Adipocyte (in vitro differentiated cells): Measurements from ENCODE around the gene GNAO1.

Experiments used
- DNase-seq: peaks from one replicate; pipeline ENCODE4 v3.0.0-alpha.2; 2015; ENCODE audit warnings: low read depth
- H3K27me3 ChIP-seq: replicated peaks from 2 replicates; pipeline ENCODE4 v1.7.0; 2013; ENCODE audit warnings: mild to moderate bottlenecking, low read length, moderate library complexity; ENCODE audit not compliant: control insufficient read depth, insufficient read depth
- H3K36me3 ChIP-seq: 2 replicates; pipeline ENCODE4 v1.7.0; 2013; ENCODE audit warnings: low read length, mild to moderate bottlenecking, moderate library complexity; ENCODE audit not compliant: control insufficient read depth, insufficient read depth, severe bottlenecking
- H3K4me1 ChIP-seq: 2 replicates; pipeline ENCODE4 v1.7.0; 2013; ENCODE audit warnings: mild to moderate bottlenecking, low read length, moderate library complexity; ENCODE audit not compliant: control insufficient read depth, insufficient read depth
- H3K4me3 ChIP-seq: 2 replicates; pipeline ENCODE4 v1.7.0; 2013; ENCODE audit warnings: mild to moderate bottlenecking, low read length, moderate library complexity
- H3K9ac ChIP-seq: 2 replicates; pipeline ENCODE4 v1.7.0; 2013; ENCODE audit warnings: mild to moderate bottlenecking, low read length, moderate library complexity
- H3K9me3 ChIP-seq: 2 replicates; pipeline ENCODE4 v1.7.0; 2013; ENCODE audit warnings: mild to moderate bottlenecking, low read length, moderate library complexity; ENCODE audit not compliant: control insufficient read depth

Gene GNAO1

DNA sequence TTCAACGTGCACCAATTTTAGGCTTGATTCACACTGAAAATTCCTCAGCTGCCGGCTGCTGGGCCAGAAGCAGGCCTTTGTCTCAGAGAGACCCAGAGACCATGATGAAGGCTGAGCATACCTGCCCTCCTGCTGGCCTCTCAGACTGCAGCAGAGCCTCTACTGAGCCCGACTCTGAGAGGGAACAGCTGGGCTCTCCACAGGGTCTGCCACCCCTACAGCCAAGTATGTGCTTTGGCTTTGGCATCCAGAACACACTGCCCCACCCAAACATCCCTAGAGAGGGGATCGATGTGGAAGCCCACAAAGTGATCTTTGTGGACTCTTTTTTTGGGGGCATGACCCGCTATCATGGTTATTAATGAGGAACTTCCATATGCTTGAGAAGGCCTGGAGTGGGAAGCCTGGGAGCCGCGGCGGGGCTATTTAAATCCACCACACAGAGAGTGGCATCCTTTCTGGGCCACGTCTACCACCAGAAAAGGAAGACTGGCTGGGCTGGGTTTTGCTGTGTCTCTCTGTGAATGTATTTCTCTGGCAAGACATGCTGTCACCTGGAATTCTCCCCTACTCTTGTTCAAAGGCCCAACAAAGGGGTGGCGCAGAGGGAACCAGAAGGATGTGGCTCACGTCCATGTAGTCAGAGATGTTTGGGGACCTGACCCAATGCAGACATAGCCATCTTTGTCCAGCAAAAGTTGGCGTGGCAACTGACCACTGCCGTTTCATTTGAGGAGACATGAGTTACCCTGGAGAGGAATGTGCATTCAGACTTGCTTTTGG lies 69.3 kb downstream of the GNAO1 start:
- Histone ChIP-seq H3K9ac (no peak overlapping the region), H3K27me3 (peaks cover 17% of the 10 kb centered on the region), H3K4me3 (no peak overlapping the region), H3K4me1 (no peaks in the 10 kb centered on the region), H3K36me3 (no peaks in the 10 kb centered on the region), H3K9me3 (no peaks in the 10 kb centered on the region)
- DNase-seq, result no peak

DNA sequence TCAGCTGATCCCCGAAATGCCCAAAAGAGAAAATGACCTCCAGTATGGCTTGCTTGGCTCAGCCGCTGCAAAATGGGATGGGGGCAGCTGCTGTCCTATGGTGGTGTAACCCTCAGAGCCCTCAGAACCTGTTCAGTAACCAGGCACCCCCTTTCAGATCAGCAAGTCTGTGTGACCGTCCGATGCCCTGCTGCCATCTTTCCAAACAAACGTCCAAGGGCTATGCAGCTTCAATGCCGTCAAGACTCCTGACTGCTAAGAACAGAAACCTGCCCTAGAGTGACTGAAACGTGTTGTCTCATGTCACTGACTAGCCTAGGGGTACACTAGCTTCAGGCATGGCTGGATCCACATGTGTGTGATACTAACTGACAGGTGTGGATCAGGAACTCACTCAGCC lies 70.4 kb downstream of the GNAO1 start:
- DNase-seq, result no peak
- Histone ChIP-seq H3K36me3 (no peaks in the 10 kb centered on the region), H3K9me3 (no peaks in the 10 kb centered on the region), H3K27me3 (peaks cover 17% of the 10 kb centered on the region), H3K4me1 (no peaks in the 10 kb centered on the region), H3K9ac (no peak overlapping the region), H3K4me3 (no peak overlapping the region)

DNA sequence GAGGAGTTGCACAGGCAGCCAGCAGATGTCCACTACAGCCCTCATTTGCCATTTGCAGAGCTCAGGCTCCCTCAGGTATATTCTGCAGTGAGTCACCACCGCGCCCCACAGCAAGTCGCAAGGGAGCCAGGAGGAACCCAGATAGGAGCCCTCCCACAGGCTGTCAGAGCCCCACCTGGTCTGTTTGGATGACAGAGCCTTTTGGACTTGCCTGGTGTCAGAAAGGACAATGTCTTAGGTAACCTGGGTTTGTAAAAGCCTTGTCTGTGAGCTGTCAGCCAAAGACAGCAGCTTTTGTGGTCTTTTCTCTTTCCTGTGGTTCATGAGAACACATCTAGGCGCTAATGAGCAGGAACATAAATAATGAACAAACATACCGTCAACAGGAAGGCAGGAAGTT lies 70.9 kb downstream of the GNAO1 start:
- H3K27me3 ChIP-seq, result peaks cover 17% of the 10 kb centered on the region
- no peaks in the 10 kb centered on the region for H3K4me1 ChIP-seq
- H3K4me3 ChIP-seq, result no peak overlapping the region
- H3K36me3 ChIP-seq, result no peaks in the 10 kb centered on the region
- H3K9me3 ChIP-seq, result no peaks in the 10 kb centered on the region
- no peak overlapping the region for H3K9ac ChIP-seq
- no peak for DNase-seq

- DNase-seq, result no peak
- H3K9ac ChIP-seq, result no peak overlapping the region
- H3K9me3 ChIP-seq, result no peaks in the 10 kb centered on the region
- H3K4me3 ChIP-seq, result no peak overlapping the region
- H3K36me3 ChIP-seq, result no peaks in the 10 kb centered on the region
- no peaks in the 10 kb centered on the region for H3K4me1 ChIP-seq
- peaks cover 17% of the 10 kb centered on the region for H3K27me3 ChIP-seq
These were observed 71.4 kb downstream of the GNAO1 start for GRCh38 chr16:56262551-56263245.

DNA sequence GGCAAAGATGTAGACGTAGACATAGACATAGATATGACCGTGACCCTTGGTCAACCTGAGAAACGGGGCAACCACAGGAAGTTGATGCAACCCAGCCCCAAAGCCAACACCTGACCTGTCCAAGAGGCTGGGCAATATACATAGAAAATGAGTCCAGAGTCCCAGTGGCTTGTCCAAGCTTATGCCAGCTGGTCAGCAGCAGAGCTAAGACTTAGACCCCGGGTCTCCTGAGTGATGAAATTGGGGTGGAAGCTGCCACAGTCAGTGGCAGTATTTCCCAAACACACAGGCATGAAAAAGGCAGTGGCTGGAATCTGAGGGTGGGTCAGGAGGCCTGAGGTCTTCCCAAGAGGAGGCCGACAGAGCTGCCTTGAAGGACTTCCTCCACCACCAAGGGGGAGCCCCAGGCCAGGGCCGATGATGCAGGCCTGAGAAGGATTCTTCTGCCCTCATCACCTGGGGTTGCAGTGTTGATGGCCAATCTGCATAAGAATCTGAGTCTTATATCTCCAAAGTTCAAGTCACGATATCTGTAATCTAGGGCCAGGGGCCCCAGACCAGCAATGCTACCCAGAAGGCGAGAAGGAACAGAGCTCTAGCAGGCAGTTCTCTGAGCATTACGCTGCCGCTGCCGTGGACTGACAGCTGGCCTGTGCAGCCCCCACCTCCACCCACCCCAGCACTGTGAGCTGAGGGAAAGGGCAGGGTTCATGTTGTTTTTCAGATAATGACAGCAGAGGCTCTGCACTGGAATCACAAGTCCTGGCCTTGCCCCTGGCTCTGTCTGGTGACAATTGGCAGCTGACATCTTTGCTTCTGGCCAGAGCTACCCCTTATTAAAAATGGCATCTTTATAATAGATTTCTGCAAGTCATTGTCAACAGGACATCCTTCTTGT lies 72.7 kb downstream of the GNAO1 start:
- no peaks in the 10 kb centered on the region for H3K9me3 ChIP-seq
- no peaks in the 10 kb centered on the region for H3K4me1 ChIP-seq
- no peak for DNase-seq
- no peak overlapping the region for H3K9ac ChIP-seq
- no peak overlapping the region for H3K4me3 ChIP-seq
- H3K36me3 ChIP-seq, result no peaks in the 10 kb centered on the region
- peaks cover 17% of the 10 kb centered on the region for H3K27me3 ChIP-seq

DNA sequence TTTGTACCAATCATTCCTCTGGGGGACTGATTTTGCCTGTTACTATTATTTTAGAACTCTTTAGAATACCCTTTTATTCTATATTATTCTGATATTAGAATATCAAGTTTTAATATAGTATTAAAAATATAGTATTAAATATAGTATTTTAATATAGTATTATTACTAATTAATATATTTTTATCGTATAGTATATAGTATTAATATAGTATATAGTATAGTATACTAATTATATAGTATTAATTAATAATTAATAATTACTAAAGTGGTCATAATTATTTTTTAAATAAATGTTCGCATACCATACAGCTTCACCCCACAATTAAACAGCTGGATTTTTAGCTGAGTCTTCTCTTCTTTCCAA lies 73.3 kb downstream of the GNAO1 start:
- no peaks in the 10 kb centered on the region for H3K9me3 ChIP-seq
- no peak overlapping the region for H3K4me3 ChIP-seq
- peaks cover 4% of the 10 kb centered on the region for H3K4me1 ChIP-seq
- H3K36me3 ChIP-seq, result no peaks in the 10 kb centered on the region
- no peak for DNase-seq
- no peak overlapping the region for H3K9ac ChIP-seq
- H3K27me3 ChIP-seq, result peaks cover 17% of the 10 kb centered on the region

GRCh38 chr16:56265184-56265583 lies 73.9 kb downstream of the GNAO1 start:
- DNase-seq, result no peak
- H3K4me3 ChIP-seq, result no peak overlapping the region
- no peak overlapping the region for H3K9ac ChIP-seq
- no peaks in the 10 kb centered on the region for H3K36me3 ChIP-seq
- peaks cover 9% of the 10 kb centered on the region for H3K4me1 ChIP-seq
- H3K27me3 ChIP-seq, result peaks cover 17% of the 10 kb centered on the region
- H3K9me3 ChIP-seq, result no peaks in the 10 kb centered on the region

- Histone ChIP-seq H3K4me3 (no peak overlapping the region), H3K27me3 (peaks cover 17% of the 10 kb centered on the region), H3K4me1 (peaks cover 13% of the 10 kb centered on the region), H3K36me3 (no peaks in the 10 kb centered on the region), H3K9me3 (no peaks in the 10 kb centered on the region), H3K9ac (no peak overlapping the region)
- DNase-seq, result no peak
These were observed 74.5 kb downstream of the GNAO1 start for GRCh38 chr16:56265746-56266145.

- H3K4me3 ChIP-seq, result no peak overlapping the region
- no peak for DNase-seq
- H3K36me3 ChIP-seq, result no peaks in the 10 kb centered on the region
- peaks cover 18% of the 10 kb centered on the region for H3K4me1 ChIP-seq
- no peak overlapping the region for H3K9ac ChIP-seq
- H3K9me3 ChIP-seq, result no peaks in the 10 kb centered on the region
- peaks cover 12% of the 10 kb centered on the region for H3K27me3 ChIP-seq
These were observed 75.6 kb downstream of the GNAO1 start for GRCh38 chr16:56266641-56267607.

- no peak for DNase-seq
- Histone ChIP-seq H3K4me1 (peaks cover 22% of the 10 kb centered on the region), H3K4me3 (no peak overlapping the region), H3K9me3 (no peaks in the 10 kb centered on the region), H3K36me3 (no peaks in the 10 kb centered on the region), H3K9ac (no peak overlapping the region), H3K27me3 (peaks cover 3% of the 10 kb centered on the region)
These were observed 76.6 kb downstream of the GNAO1 start for GRCh38 chr16:56267888-56268287.
